Colonic mucosa (tissue), 4 donors: ENCODE data around the gene STAT1. TPM values are rescaled to one million over a fixed set of nuclear protein-coding genes. Genes with fewer than 3 reads are reported as not detected.

Experiments used
- DNase-seq: peaks from one replicate; pipeline ENCODE4 v3.0.0-alpha.2; 2020
- H3K27ac ChIP-seq: fragments of 200-600 bp; one replicate; pipeline ENCODE4 v1.8.0; 2021
- H3K27me3 ChIP-seq: fragments of 200-600 bp; one replicate; pipeline ENCODE4 v1.8.0; 2021
- H3K36me3 ChIP-seq: fragments of 200-600 bp; one replicate; pipeline ENCODE4 v1.8.0; 2021
- H3K4me1 ChIP-seq: fragments of 200-600 bp; one replicate; pipeline ENCODE4 v1.8.0; 2021; ENCODE audit warnings: mild to moderate bottlenecking
- H3K4me3 ChIP-seq: fragments of 200-600 bp; one replicate; pipeline ENCODE4 v1.8.0; 2021
- H3K9ac ChIP-seq, 2 donors: one replicate each; pipeline ENCODE4 v1.7.0; 2013; ENCODE audit warnings: control low read depth in 2 of 2, low read depth in 2 of 2, low read length in 2 of 2
- H3K9me3 ChIP-seq: fragments of 200-600 bp; one replicate; pipeline ENCODE4 v1.8.0; 2021
- CTCF ChIP-seq: fragments of 200-600 bp; IDR thresholded peaks from one replicate; pipeline ENCODE4 v1.8.0; 2022; ENCODE audit warnings: antibody characterized with exemption, mild to moderate bottlenecking
- intact Hi-C: fragments of 100-400 bp; cut with DNase I; formaldehyde crosslinking; loops from one replicate; pipeline ENCODE4 v1.14.1; 2022
- total RNA-seq, 2 donors: library from RNA; stranded (reverse); fragmentation: NEBNext Ultra II Directional in 1 of 2; extraction: Animal tissue kit (Norgen Biotek cat#: 25700) in 1 of 2; gene quantifications; one replicate each; pipeline ENCODE4 v1.2.1, GENCODE V29; 2021
- donor health status: healthy.
- donor health status: DM: no; HTN: no; CAD: no.
- donor health status: DM: no; HTN: no; CAD: no.

The STAT1 gene
- total RNA-seq, 2 donors from 2014 or later, result 52.7 to 58.3 TPM

- H3K4me1 ChIP-seq, result no peaks in the 10 kb centered on the region
- H3K27ac ChIP-seq, result no peak overlapping the region
- peaks cover 39% of the 10 kb centered on the region for H3K36me3 ChIP-seq
- no peak overlapping the region for H3K9ac ChIP-seq
- no peak for TF ChIP-seq CTCF
- no peak for DNase-seq
- no peak overlapping the region for H3K4me3 ChIP-seq
- intact Hi-C loops, result no loop called here
- no peaks in the 10 kb centered on the region for H3K27me3 ChIP-seq
- no peaks in the 10 kb centered on the region for H3K9me3 ChIP-seq
Measured at GRCh38 chr2:191006997-191007783, 6.8 kb downstream of the STAT1 start.

DNA sequence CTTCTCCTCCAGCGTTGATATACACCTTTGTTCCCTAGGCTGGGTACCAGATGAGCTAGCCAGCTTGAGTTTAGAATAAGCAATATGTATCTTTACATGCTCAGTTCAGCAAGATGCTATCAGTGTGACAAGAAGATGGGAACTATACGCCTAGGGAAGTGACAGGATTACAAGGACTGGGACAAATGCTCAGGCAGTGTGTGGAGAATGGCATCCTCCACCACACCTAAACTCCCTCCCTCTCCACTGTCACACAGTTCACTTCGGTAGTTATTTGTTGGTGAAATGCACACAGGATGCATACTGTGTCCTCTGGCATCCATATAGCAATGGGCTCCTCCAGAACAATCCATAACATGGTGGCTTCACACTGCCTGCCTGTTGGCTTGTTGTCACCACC lies 7.7 kb downstream of the STAT1 start:
- Histone ChIP-seq H3K36me3 (peaks cover 39% of the 10 kb centered on the region), H3K9me3 (no peaks in the 10 kb centered on the region), H3K4me1 (no peaks in the 10 kb centered on the region), H3K27me3 (no peaks in the 10 kb centered on the region), H3K27ac (no peak overlapping the region), H3K9ac (no peak overlapping the region), H3K4me3 (no peak overlapping the region)
- no peak for TF ChIP-seq CTCF
- no peak for DNase-seq
- intact Hi-C loops, result no loop called here

GRCh38 chr2:191003405-191004309 lies 10.3 kb downstream of the STAT1 start:
- no peaks in the 10 kb centered on the region for H3K4me1 ChIP-seq
- H3K4me3 ChIP-seq, result no peak overlapping the region
- H3K9ac ChIP-seq, result no peak overlapping the region
- H3K27me3 ChIP-seq, result no peaks in the 10 kb centered on the region
- no peak overlapping the region for H3K27ac ChIP-seq
- H3K9me3 ChIP-seq, result no peaks in the 10 kb centered on the region
- intact Hi-C loops, result no loop called here
- TF ChIP-seq CTCF, result no peak
- peaks cover 47% of the 10 kb centered on the region for H3K36me3 ChIP-seq
- DNase-seq, result no peak

DNA sequence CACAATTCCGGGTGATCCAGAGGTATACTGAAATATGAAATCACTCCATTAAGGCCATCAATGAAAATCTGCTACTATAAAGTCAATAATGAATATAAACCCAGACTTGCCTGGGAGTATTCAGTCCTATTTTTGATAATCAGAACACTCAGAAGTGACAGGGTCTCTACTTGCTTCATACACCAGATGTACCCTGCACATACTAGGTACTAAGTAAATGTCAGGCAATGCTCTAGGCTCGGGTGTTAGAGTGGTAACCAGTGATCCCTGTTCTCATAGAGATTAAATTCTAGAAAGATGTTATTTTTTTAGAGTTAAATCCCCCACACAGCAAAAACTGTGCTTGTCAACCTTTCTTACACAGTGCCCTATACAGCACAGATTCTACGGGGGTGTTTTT lies 12.3 kb downstream of the STAT1 start:
- Histone ChIP-seq H3K9me3 (no peaks in the 10 kb centered on the region), H3K27ac (no peak overlapping the region), H3K4me1 (no peaks in the 10 kb centered on the region), H3K4me3 (no peak overlapping the region), H3K27me3 (no peaks in the 10 kb centered on the region), H3K9ac (no peak overlapping the region), H3K36me3 (peaks cover 52% of the 10 kb centered on the region)
- no peak for TF ChIP-seq CTCF
- intact Hi-C loops, result no loop called here
- no peak for DNase-seq

DNA sequence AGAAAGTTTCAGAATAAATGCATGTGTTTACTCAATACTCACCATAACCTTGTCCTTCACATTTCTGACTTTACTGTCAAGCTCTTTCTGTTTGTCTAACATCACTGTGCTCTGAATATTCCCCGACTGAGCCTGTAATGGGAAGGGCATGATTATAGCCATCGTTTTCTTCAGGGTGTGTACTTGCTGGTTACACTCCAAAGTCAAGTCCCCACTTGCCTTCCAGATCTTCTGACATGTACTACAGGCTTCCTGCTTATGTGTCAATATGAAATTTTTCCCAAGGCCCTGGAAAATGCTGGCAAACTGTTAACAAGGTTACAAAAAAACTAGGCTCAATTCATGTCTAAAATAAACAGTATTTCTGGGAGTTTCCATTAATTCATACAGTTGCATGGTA lies 12.9 kb downstream of the STAT1 start:
- H3K9me3 ChIP-seq, result no peaks in the 10 kb centered on the region
- no peak overlapping the region for H3K9ac ChIP-seq
- H3K27me3 ChIP-seq, result no peaks in the 10 kb centered on the region
- no peak for DNase-seq
- no peaks in the 10 kb centered on the region for H3K4me1 ChIP-seq
- H3K36me3 ChIP-seq, result peaks cover 52% of the 10 kb centered on the region
- H3K4me3 ChIP-seq, result no peak overlapping the region
- intact Hi-C loops, result no loop called here
- H3K27ac ChIP-seq, result no peak overlapping the region
- TF ChIP-seq CTCF, result no peak
